ENCODE results near the gene SLC35F4.

DNA sequence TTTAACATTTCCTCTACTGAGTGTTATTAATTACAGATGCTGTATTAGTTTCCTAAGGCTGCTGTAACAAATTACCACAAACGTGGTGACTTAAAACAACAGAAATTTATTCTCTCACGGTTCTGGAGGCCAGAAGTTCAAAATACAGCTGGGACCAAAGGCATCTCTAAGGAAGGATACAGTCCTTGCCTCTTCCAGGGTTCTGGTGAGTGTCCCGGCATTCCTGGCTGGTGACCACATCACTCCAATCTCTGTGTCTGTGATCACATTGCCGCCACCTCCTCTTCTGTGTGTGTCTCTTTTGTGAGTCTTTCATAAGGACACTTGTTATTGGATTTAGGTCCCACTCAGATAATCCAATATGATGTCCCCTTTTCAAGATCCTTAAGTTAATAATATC is 287.1 kb downstream of the SLC35F4 start:
- TF ChIP-seq YY1 (IDR thresholded peaks at IDR 0.05; ENCODE audit: insufficient read depth, insufficient read length) (no peak), ZNF274 (IDR thresholded peaks at IDR 0.05; ENCODE audit: low read depth, low read length) (no peak)
